ENCODE data around the gene RGS14.

DNA sequence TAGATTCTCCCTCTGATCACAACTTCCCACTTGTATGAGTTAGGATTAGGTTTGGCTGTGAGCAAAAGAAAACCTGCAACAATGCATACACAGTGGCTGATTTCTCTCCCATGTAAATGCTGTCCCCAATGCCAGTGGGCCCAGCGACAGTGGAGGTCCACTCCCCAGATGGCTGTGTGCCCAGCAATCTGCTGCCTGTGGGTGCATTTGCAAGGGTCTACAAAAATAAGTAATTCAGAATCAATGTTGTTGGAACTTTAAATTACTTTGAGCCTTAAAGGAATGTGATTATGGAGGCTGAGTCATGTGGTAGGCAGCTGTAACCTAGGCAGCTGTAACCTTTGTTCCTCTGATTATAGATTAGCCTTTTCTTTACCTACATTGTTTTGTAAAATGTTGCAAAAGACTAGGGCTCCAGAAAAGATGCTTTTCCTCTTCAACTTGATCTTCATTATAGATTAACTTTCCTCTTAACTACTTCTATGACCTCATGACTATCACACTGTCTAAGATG lies 31.8 kb upstream of the RGS14 start:
- TF ChIP-seq, protein P1, sequence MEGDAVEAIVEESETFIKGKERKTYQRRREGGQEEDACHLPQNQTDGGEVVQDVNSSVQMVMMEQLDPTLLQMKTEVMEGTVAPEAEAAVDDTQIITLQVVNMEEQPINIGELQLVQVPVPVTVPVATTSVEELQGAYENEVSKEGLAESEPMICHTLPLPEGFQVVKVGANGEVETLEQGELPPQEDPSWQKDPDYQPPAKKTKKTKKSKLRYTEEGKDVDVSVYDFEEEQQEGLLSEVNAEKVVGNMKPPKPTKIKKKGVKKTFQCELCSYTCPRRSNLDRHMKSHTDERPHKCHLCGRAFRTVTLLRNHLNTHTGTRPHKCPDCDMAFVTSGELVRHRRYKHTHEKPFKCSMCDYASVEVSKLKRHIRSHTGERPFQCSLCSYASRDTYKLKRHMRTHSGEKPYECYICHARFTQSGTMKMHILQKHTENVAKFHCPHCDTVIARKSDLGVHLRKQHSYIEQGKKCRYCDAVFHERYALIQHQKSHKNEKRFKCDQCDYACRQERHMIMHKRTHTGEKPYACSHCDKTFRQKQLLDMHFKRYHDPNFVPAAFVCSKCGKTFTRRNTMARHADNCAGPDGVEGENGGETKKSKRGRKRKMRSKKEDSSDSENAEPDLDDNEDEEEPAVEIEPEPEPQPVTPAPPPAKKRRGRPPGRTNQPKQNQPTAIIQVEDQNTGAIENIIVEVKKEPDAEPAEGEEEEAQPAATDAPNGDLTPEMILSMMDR (conservative IDR thresholded peaks at IDR 0.05), result no peak
- TF ChIP-seq EZH2 (IDR thresholded peaks at IDR 0.05; ENCODE audit: low read depth), result no peak

Measured in PC-9 (cell line).